Smooth muscle cell (in vitro differentiated cells): ENCODE data around the gene RRP15. TPM values are rescaled to one million over a fixed set of nuclear protein-coding genes. Genes with fewer than 3 reads are reported as not detected.

Experiments used
- DNase-seq: peaks from one replicate; lab custom pipeline; 2025; ENCODE audit not compliant: unreplicated experiment; lab: John Stamatoyannopoulos, UW
- H2AFZ ChIP-seq: fragments of 200-600 bp; sonication (generic); 2 replicates; pipeline ENCODE4 v1.6.0; 2016; ENCODE audit warnings: antibody characterized with exemption, low read depth, mild to moderate bottlenecking
- H3F3A ChIP-seq: fragments of 200-600 bp; sonication (generic); 2 replicates; pipeline ENCODE4 v1.6.0; 2017; ENCODE audit warnings: antibody characterized with exemption, low read depth
- H3K27ac ChIP-seq: fragments of 200-600 bp; sonication (generic); 2 replicates; pipeline ENCODE4 v1.5.1; 2016; ENCODE audit warnings: low read depth, mild to moderate bottlenecking
- H3K27me3 ChIP-seq: fragments of 200-600 bp; sonication (generic); 2 replicates; pipeline ENCODE4 v1.6.1; 2016; ENCODE audit warnings: low read depth, mild to moderate bottlenecking
- H3K36me3 ChIP-seq: fragments of 200-600 bp; sonication (generic); 2 replicates; pipeline ENCODE4 v1.5.1; 2016; ENCODE audit warnings: low read depth
- H3K4me1 ChIP-seq: fragments of 200-600 bp; sonication (generic); 2 replicates; pipeline ENCODE4 v1.5.1; 2016; ENCODE audit warnings: low read depth
- H3K4me2 ChIP-seq: fragments of 200-600 bp; sonication (generic); 2 replicates; pipeline ENCODE4 v1.6.0; 2016; ENCODE audit warnings: mild to moderate bottlenecking
- H3K4me3 ChIP-seq: fragments of 200-600 bp; sonication (generic); 2 replicates; pipeline ENCODE4 v1.5.1; 2016; ENCODE audit warnings: mild to moderate bottlenecking
- H3K79me2 ChIP-seq: fragments of 200-600 bp; sonication (generic); 2 replicates; pipeline ENCODE4 v1.6.0; 2016; ENCODE audit warnings: low read depth, mild to moderate bottlenecking
- H3K9ac ChIP-seq: fragments of 200-600 bp; sonication (generic); 2 replicates; pipeline ENCODE4 v1.6.0; 2016; ENCODE audit warnings: low read depth
- H3K9me3 ChIP-seq: fragments of 200-600 bp; sonication (generic); replicated peaks from 2 replicates; pipeline ENCODE4 v1.5.1; 2016; ENCODE audit warnings: low read depth
- H4K20me1 ChIP-seq: fragments of 200-600 bp; sonication (generic); 2 replicates; pipeline ENCODE4 v1.6.0; 2016; ENCODE audit warnings: low read depth
- CTCF ChIP-seq: fragments of 200-600 bp; sonication (generic); IDR thresholded peaks from 2 replicates; pipeline ENCODE4 v1.5.1; 2017; ENCODE audit warnings: borderline replicate concordance, mild to moderate bottlenecking, antibody characterized with exemption; ENCODE audit not compliant: insufficient read depth, poor library complexity, severe bottlenecking
- WGBS: methylation state at CpG from one replicate; pipeline ENCODE4 v1.1.7; 2016; ENCODE audit warnings: low lambda C conversion rate; 5-methylcytosine and 5-hydroxymethylcytosine counted together
- polyA plus RNA-seq: library from polyadenylated mRNA; unstranded; fragments of >200 nt; fragmentation: Nextera tagmentation; extraction: Ambion mirVana; gene quantifications from 2 replicates; pipeline ENCODE4 v1.2.1, GENCODE V29; 2016
- total RNA-seq: library from RNA; depleted of rRNA; stranded (reverse); fragments of >200 nt; gene quantifications from 2 replicates; pipeline ENCODE4 v1.2.3, GENCODE V29; 2014

The RRP15 gene
- total and polyA plus RNA-seq, 2 experiments from 2014 or later: 6.6 to 13.2 TPM

DNA sequence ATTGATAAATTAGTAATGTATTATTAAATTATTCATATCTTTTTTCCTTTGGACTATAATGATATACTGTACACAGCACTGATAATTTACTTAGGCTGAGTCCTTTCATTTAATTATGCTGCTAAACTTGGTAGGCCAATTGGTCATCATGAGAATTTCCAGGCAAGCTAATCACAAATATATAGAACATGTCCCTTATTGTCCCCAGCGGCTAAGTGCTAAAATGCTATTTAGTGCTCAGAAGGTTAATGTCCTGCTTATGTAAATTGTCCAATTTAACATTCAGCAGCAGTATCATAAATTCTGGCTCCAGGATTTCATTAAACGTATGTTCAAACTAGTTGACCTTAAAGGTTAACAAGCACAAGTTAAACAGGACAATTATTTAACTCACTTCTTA, 30.0 kb upstream of the RRP15 start:
- 84% methylated on average over 2 of the region's 2 CpGs for WGBS
- Histone ChIP-seq H3K9ac (no peak overlapping the region), H3K4me3 (no peak overlapping the region), H3K27ac (no peak overlapping the region), H3K4me1 (no peaks in the 10 kb centered on the region), H3F3A (no peaks in the 10 kb centered on the region), H4K20me1 (no peaks in the 10 kb centered on the region), H3K4me2 (no peak overlapping the region), H3K79me2 (no peaks in the 10 kb centered on the region), H3K27me3 (no peaks in the 10 kb centered on the region), H3K9me3 (no peaks in the 10 kb centered on the region), H3K36me3 (no peaks in the 10 kb centered on the region), H2AFZ (no peak overlapping the region)
- no peak for TF ChIP-seq CTCF
- no peak for DNase-seq

- DNase-seq: no peak
- Histone ChIP-seq H3K4me1 (no peaks in the 10 kb centered on the region), H3K9me3 (no peaks in the 10 kb centered on the region), H3K9ac (no peak overlapping the region), H3K79me2 (no peaks in the 10 kb centered on the region), H4K20me1 (no peaks in the 10 kb centered on the region), H3K4me2 (no peak overlapping the region), H3K27me3 (no peaks in the 10 kb centered on the region), H3F3A (no peaks in the 10 kb centered on the region), H3K36me3 (no peaks in the 10 kb centered on the region), H3K4me3 (no peak overlapping the region), H3K27ac (no peak overlapping the region), H2AFZ (no peak overlapping the region)
- WGBS: 31% methylated on average over 1 of the region's 1 CpG
- no peak for TF ChIP-seq CTCF
Observed at GRCh38 chr1:218257371-218257770, 27.7 kb upstream of the RRP15 start.

DNA sequence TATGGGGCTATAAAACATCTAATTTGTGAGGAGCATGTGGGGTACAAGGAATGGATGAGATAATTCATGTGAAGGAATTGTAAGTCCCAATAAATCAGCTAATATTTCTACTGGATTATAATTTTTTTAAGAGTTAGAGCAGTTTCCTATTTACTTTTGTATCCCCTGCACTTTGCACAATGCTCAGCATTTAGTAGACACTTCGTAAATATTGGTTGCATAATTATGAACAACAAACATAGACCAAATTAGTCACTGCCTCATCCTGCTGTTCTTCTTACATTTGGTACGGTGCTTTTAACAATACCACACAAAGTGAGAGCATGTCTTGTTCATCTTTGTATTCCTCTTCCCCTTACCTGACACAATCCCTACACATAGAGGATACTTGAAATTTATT, 27.1 kb upstream of the RRP15 start:
- H4K20me1 ChIP-seq: no peaks in the 10 kb centered on the region
- no peak for DNase-seq
- H3K9ac ChIP-seq: no peak overlapping the region
- no peak for TF ChIP-seq CTCF
- H3K4me3 ChIP-seq: no peak overlapping the region
- no peaks in the 10 kb centered on the region for H3K79me2 ChIP-seq
- 86% methylated on average over 2 of the region's 2 CpGs for WGBS
- H3F3A ChIP-seq: no peaks in the 10 kb centered on the region
- H3K4me2 ChIP-seq: no peak overlapping the region
- no peak overlapping the region for H3K27ac ChIP-seq
- no peak overlapping the region for H2AFZ ChIP-seq
- H3K36me3 ChIP-seq: no peaks in the 10 kb centered on the region
- no peaks in the 10 kb centered on the region for H3K27me3 ChIP-seq
- H3K9me3 ChIP-seq: no peaks in the 10 kb centered on the region
- no peaks in the 10 kb centered on the region for H3K4me1 ChIP-seq

DNA sequence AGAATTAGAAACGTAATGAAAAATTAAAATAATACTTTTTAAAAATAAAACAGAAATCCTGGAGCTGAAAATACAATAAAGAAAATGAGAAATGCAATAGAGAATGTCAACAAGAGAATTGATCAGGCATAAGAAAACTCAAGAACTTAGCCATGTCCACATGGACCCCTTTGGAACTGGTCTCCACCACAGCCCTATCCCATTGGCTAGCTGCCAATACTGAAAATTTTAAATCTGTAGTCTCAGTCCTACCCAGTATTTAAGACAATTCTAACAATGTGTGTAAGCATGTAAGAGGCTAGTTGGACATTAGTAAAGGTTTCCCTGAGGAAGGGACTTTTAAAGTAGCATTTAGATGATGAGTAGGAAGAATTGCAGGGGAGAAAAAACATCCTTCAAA, 25.8 kb upstream of the RRP15 start:
- H4K20me1 ChIP-seq: no peaks in the 10 kb centered on the region
- WGBS: 91% methylated on average over 1 of the region's 1 CpG

More for the DNA sequence above, 25.8 kb upstream of the RRP15 start:
- DNase-seq: no peak
- Histone ChIP-seq H3K36me3 (no peaks in the 10 kb centered on the region), H2AFZ (no peak overlapping the region), H3K4me2 (no peak overlapping the region), H3K4me1 (no peaks in the 10 kb centered on the region), H3K9me3 (no peaks in the 10 kb centered on the region), H3F3A (no peaks in the 10 kb centered on the region), H3K4me3 (no peak overlapping the region), H3K9ac (no peak overlapping the region), H3K79me2 (no peaks in the 10 kb centered on the region), H3K27ac (no peak overlapping the region), H3K27me3 (no peaks in the 10 kb centered on the region)
- no peak for TF ChIP-seq CTCF
